ENCODE measurements around the gene ACTRT3.

The ACTRT3 gene

DNA sequence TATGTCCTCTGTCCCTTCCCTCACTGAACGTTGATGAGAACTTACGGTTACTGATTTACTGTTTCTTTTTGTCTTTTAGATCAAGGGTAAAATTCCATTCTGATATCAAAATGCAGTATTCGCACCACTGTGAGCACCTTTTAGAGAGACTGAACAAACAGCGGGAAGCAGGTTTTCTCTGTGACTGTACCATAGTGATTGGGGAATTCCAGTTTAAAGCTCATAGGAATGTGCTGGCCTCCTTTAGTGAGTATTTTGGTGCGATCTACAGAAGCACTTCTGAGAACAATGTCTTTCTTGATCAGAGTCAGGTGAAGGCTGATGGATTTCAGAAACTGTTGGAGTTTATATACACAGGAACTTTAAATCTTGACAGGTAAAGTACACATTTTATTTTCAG is 4.8 kb upstream of the ACTRT3 start:
- Histone ChIP-seq H3K9me3 (ENCODE audit: control insufficient read depth, insufficient read depth, low read depth, low read length) (no peaks in the 10 kb centered on the region), H3K4me1 (ENCODE audit: control insufficient read depth, insufficient read depth, low read length) (no peaks in the 10 kb centered on the region), H3K4me3 (ENCODE audit: low read depth, low read length) (peak overlapping the region; percentile 93), H3K27ac (ENCODE audit: extremely low read depth, low read depth, low read length) (no peak overlapping the region), H3K36me3 (ENCODE audit: control insufficient read depth in 2 of 2, insufficient read depth in 1 of 2, low read length in 2 of 2) (peaks cover 3 to 48% of the 10 kb centered on the region in 2 experiments)
- POLR2A ChIA-PET, result interaction anchor here (2.6 kb wide), 1 partner anchor 38 kb away, joined by 6 read pairs; the partner anchor contains the start of genes LRRC34 and LRRIQ4
- TF ChIP-seq PBX3 (CRISPR knock-in tag; IDR thresholded peaks at IDR 0.05) (no peak), KLF9 (tag by site-specific recombination; IDR thresholded peaks at IDR 0.05; ENCODE audit: low read depth) (no peak), ZNF560 (tag by site-specific recombination; IDR thresholded peaks at IDR 0.05; ENCODE audit: borderline replicate concordance) (no peak), KLF7 (tag by site-specific recombination; IDR thresholded peaks at IDR 0.05; ENCODE audit: borderline replicate concordance) (no peak)
- CTCF ChIA-PET, result interaction anchor here (0.6 kb wide), 1 partner anchor 704 kb away, joined by 4 read pairs; no protein-coding TSS in a partner anchor

DNA sequence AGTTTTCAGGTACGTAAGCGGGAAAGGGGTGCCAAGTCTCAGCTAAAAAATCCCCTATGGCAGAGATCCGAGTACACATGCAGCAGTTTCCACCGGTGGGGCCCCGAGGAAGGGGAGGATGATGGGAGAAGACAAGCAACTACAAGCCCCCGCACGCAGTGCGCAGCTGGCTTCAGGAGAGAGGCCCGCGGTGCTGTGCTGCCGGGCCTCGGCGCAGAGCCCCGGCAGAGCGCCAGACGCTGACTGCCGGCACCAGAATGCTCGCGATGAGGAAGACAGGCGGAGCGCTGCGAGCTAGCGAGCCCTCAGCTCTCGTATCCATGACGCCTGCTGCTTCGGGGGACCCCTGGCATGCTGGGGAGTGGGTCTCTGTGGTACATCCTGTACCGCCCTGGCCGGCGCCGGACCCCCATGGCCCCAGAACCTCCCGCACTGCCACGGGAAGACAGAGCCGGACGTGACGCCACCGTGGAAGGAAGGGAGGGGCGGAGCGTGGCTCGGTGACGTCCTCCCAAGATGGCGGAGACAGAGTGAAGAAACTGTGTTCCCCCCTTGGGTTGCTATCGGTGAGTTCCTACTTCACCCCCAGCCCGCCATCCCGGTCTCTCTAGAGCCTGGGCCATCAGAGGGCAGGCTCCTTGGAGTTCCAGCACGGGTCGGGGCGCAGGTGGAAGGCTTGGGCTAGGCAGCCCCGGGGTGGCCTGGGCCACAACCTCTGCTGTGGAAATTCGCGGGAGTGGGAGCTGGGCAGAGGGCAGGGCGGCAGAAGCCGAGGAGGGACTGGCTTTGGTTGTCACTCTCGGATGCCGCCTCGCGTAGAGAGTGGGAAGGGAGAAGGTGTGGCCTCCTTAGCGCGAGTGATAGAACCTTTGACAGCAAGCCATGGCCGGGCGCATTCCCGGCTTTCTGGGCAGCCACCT is 3.8 kb upstream of the ACTRT3 start, which contains the start of gene MYNN:
MYNN (plus strand) TSS at position 500 of the 920 bp plus-strand sequence. CDS start 900 bp downstream, outside the sequence.
- peak within 1 kb of the TSS; percentile 64 for H3K27ac ChIP-seq (ENCODE audit: extremely low read depth, low read depth, low read length)
- H3K4me3 ChIP-seq (ENCODE audit: low read depth, low read length), result peak within 1 kb of the TSS; percentile 93
- peaks cover 3 to 38% of the 10 kb centered on the region in 2 experiments for H3K36me3 ChIP-seq (ENCODE audit: control insufficient read depth in 2 of 2, insufficient read depth in 1 of 2, low read length in 2 of 2)
- ChIA-PET POLR2A (interaction anchor here (0.8 to 2.6 kb wide), 3 partner anchors 39 to 626 kb away, joined by 3 to 6 read pairs (median 4); partner anchors contain the start of genes LRRC34, LRRIQ4 and SEC62), CTCF (interaction anchor here (0.6 to 0.8 kb wide), 4 partner anchors 10 to 200 kb away, joined by 3 read pairs; no protein-coding TSS in a partner anchor)
- H3K9me3 ChIP-seq (ENCODE audit: control insufficient read depth, insufficient read depth, low read depth, low read length), result no peaks in the 10 kb centered on the region
- H3K4me1 ChIP-seq (ENCODE audit: control insufficient read depth, insufficient read depth, low read length), result no peaks in the 10 kb centered on the region
- peak; percentile 85 for TF ChIP-seq SP2 (tag by site-specific recombination; IDR thresholded peaks at IDR 0.05)
- TF ChIP-seq HOXC10 (CRISPR knock-in tag; IDR thresholded peaks at IDR 0.05), result no peak
- no peak for TF ChIP-seq ZNF792 (tag by site-specific recombination; IDR thresholded peaks at IDR 0.05)
- TF ChIP-seq ZNF169 (tag by site-specific recombination; IDR thresholded peaks at IDR 0.05), result no peak
- no peak for TF ChIP-seq ZNF664 (tag by site-specific recombination; IDR thresholded peaks at IDR 0.05)
- TF ChIP-seq, protein P1, sequence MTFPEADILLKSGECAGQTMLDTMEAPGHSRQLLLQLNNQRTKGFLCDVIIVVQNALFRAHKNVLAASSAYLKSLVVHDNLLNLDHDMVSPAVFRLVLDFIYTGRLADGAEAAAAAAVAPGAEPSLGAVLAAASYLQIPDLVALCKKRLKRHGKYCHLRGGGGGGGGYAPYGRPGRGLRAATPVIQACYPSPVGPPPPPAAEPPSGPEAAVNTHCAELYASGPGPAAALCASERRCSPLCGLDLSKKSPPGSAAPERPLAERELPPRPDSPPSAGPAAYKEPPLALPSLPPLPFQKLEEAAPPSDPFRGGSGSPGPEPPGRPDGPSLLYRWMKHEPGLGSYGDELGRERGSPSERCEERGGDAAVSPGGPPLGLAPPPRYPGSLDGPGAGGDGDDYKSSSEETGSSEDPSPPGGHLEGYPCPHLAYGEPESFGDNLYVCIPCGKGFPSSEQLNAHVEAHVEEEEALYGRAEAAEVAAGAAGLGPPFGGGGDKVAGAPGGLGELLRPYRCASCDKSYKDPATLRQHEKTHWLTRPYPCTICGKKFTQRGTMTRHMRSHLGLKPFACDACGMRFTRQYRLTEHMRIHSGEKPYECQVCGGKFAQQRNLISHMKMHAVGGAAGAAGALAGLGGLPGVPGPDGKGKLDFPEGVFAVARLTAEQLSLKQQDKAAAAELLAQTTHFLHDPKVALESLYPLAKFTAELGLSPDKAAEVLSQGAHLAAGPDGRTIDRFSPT (tag by site-specific recombination; IDR thresholded peaks at IDR 0.05), result peak; percentile 84
- TF ChIP-seq ZNF184 (tag by site-specific recombination; IDR thresholded peaks at IDR 0.05), result no peak
- no peak for TF ChIP-seq ZNF560 (tag by site-specific recombination; IDR thresholded peaks at IDR 0.05; ENCODE audit: borderline replicate concordance)
- TF ChIP-seq ZNF114 (tag by site-specific recombination; IDR thresholded peaks at IDR 0.05), result no peak
- peak; percentile 90 for TF ChIP-seq ZNF335 (tag by site-specific recombination; conservative IDR thresholded peaks at IDR 0.05)
- no peak for TF ChIP-seq SALL2 (tag by site-specific recombination; IDR thresholded peaks at IDR 0.05; ENCODE audit: borderline replicate concordance)
- TF ChIP-seq ZNF140 (tag by site-specific recombination; IDR thresholded peaks at IDR 0.05), result no peak
- no peak for TF ChIP-seq ZNF530 (tag by site-specific recombination; IDR thresholded peaks at IDR 0.05; ENCODE audit: low read depth)
- TF ChIP-seq MEIS1 (CRISPR knock-in tag; IDR thresholded peaks at IDR 0.05; ENCODE audit: borderline replicate concordance), result no peak
- no peak for TF ChIP-seq ELK4 (IDR thresholded peaks at IDR 0.05; ENCODE audit: borderline replicate concordance, low read depth, low read length)
- TF ChIP-seq, protein P2, sequence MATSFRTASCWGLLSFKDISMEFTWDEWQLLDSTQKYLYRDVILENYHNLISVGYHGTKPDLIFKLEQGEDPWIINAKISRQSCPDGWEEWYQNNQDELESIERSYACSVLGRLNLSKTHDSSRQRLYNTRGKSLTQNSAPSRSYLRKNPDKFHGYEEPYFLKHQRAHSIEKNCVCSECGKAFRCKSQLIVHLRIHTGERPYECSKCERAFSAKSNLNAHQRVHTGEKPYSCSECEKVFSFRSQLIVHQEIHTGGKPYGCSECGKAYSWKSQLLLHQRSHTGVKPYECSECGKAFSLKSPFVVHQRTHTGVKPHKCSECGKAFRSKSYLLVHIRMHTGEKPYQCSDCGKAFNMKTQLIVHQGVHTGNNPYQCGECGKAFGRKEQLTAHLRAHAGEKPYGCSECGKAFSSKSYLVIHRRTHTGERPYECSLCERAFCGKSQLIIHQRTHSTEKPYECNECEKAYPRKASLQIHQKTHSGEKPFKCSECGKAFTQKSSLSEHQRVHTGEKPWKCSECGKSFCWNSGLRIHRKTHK (tag by site-specific recombination; IDR thresholded peaks at IDR 0.05), result no peak
- TF ChIP-seq SCRT1 (tag by site-specific recombination; IDR thresholded peaks at IDR 0.05; ENCODE audit: borderline replicate concordance), result peak; percentile 53; the same call in 1 of the 2 replicates
- TF ChIP-seq ZBTB21 (tag by site-specific recombination; IDR thresholded peaks at IDR 0.05), result peak; percentile 90
- peak; percentile 82 for TF ChIP-seq YY2 (tag by site-specific recombination; IDR thresholded peaks at IDR 0.05)
- TF ChIP-seq HOXD13 (CRISPR knock-in tag; IDR thresholded peaks at IDR 0.05; ENCODE audit: borderline replicate concordance), result peak; percentile 63; the same call in 1 of the 2 replicates
- TF ChIP-seq ZNF248 (tag by site-specific recombination; IDR thresholded peaks at IDR 0.05), result no peak
- TF ChIP-seq PRDM6 (tag by site-specific recombination; IDR thresholded peaks at IDR 0.05), result no peak
- peak; percentile 87 for TF ChIP-seq ZBTB17 (tag by site-specific recombination; IDR thresholded peaks at IDR 0.05)

Measured in HEK293 (cell line).